SK-N-SH treated with all-trans-retinoic acid at 6 μM for 48 hours (cell line): ENCODE results near the gene SDCCAG8.

ENCODE experiments used
- ARNTL ChIP-seq: fragments of 450-650 bp; formaldehyde crosslinking; IDR thresholded peaks from 2 replicates; pipeline ENCODE4 v1.5.0; 2020; ENCODE audit warnings: low read depth, mild to moderate bottlenecking, moderate library complexity, borderline replicate concordance
- CREB5 ChIP-seq: fragments of 250-450 bp; sonication (Bioruptor Pico); IDR thresholded peaks from 2 replicates; pipeline ENCODE4 v1.5.1; 2020; ENCODE audit warnings: low read depth, mild to moderate bottlenecking, moderate library complexity
- PATZ1 ChIP-seq: fragments of 250-450 bp; sonication (Bioruptor Pico); IDR thresholded peaks from 2 replicates; pipeline ENCODE4 v1.8.0; 2020; ENCODE audit warnings: mild to moderate bottlenecking, moderate library complexity, borderline replicate concordance
- PPARA ChIP-seq: fragments of 250-450 bp; sonication (Bioruptor Pico); IDR thresholded peaks from 2 replicates; pipeline ENCODE4 v1.5.0; 2020; ENCODE audit warnings: mild to moderate bottlenecking, borderline replicate concordance
- RARB ChIP-seq: fragments of 250-450 bp; sonication (Bioruptor Pico); IDR thresholded peaks from 2 replicates; pipeline ENCODE4 v1.8.0; 2021; ENCODE audit warnings: mild to moderate bottlenecking, moderate library complexity
- SNAI2 ChIP-seq: fragments of 250-450 bp; sonication (Bioruptor Pico); IDR thresholded peaks from 2 replicates; pipeline ENCODE4 v1.5.0; 2020; ENCODE audit warnings: mild to moderate bottlenecking, moderate library complexity
- ZFP30 ChIP-seq: fragments of 450-650 bp; formaldehyde crosslinking; IDR thresholded peaks from 2 replicates; pipeline ENCODE4 v1.5.0; 2022; ENCODE audit warnings: mild to moderate bottlenecking, moderate library complexity

- TF ChIP-seq PPARA (CRISPR knock-in tag) = no peak
- no peak for TF ChIP-seq CREB5
- TF ChIP-seq SNAI2 (CRISPR knock-in tag) = no peak
- no peak for TF ChIP-seq ARNTL
- TF ChIP-seq PATZ1 (CRISPR knock-in tag) = no peak
- no peak for TF ChIP-seq RARB (CRISPR knock-in tag)
- TF ChIP-seq ZFP30 (CRISPR knock-in tag) = no peak
Measured at GRCh38 chr1:243364866-243365265, 109.0 kb downstream of the SDCCAG8 start.
